WTC11 (cell line): ENCODE results near the gene NCKAP5. TPM values are rescaled to one million over a fixed set of nuclear protein-coding genes. Genes with fewer than 3 reads are reported as not detected.

Source experiments
- ATAC-seq: fragments of 200-7000 bp; cut with Tn5 transposase; 2 replicates; pipeline ENCODE4 v1.10.0; 2021; ENCODE audit warnings: mild to moderate bottlenecking, moderate library complexity
- CTCF ChIA-PET: fragments of 300-600 bp; sonication (Branson Sonifier 250); formaldehyde crosslinking; loops from one replicate; lab custom pipeline; 2021; ENCODE audit warnings: antibody characterized with exemption; lab: Charles Lee
- POLR2A ChIA-PET: fragments of 350-600 bp; sonication (Branson Sonifier 250); formaldehyde crosslinking; loops from one replicate; lab custom pipeline; 2021; ENCODE audit warnings: antibody characterized with exemption; lab: Charles Lee
- DNase-seq: peaks from one replicate; pipeline ENCODE4 v3.0.0; 2021; ENCODE audit warnings: low spot score
- H3K27ac Mint-ChIP-seq: 2 replicates; pipeline ENCODE4 v1.8.0; 2021; ENCODE audit warnings: mixed read lengths
- H3K27me3 Mint-ChIP-seq: 2 replicates; pipeline ENCODE4 v1.8.0; 2021; ENCODE audit warnings: low read depth, mild to moderate bottlenecking, moderate library complexity, mixed read lengths
- H3K36me3 Mint-ChIP-seq: 2 replicates; pipeline ENCODE4 v1.8.0; 2021; ENCODE audit warnings: mixed read lengths
- H3K4me1 Mint-ChIP-seq: 2 replicates; pipeline ENCODE4 v1.8.0; 2022; ENCODE audit warnings: mixed read lengths
- H3K4me3 Mint-ChIP-seq: 2 replicates; pipeline ENCODE4 v1.8.0; 2021; ENCODE audit warnings: mild to moderate bottlenecking, moderate library complexity, mixed read lengths
- H3K9me3 Mint-ChIP-seq: 2 replicates; pipeline ENCODE4 v1.8.0; 2021; ENCODE audit warnings: mixed read lengths
- CREM ChIP-seq: sonication (generic); formaldehyde crosslinking; IDR thresholded peaks from 2 replicates; pipeline ENCODE4 v1.8.1; 2022; ENCODE audit warnings: mild to moderate bottlenecking, missing genetic modification reagents, moderate library complexity
- ETV6 ChIP-seq: sonication (generic); formaldehyde crosslinking; IDR thresholded peaks from 2 replicates; pipeline ENCODE4 v1.8.1; 2022; ENCODE audit warnings: mild to moderate bottlenecking, missing genetic modification reagents
- FOXJ3 ChIP-seq: sonication (generic); formaldehyde crosslinking; IDR thresholded peaks from 2 replicates; pipeline ENCODE4 v1.9.0; 2021; ENCODE audit warnings: missing genetic modification reagents, mild to moderate bottlenecking, borderline replicate concordance
- FOXK1 ChIP-seq: sonication (generic); formaldehyde crosslinking; IDR thresholded peaks from 2 replicates; pipeline ENCODE4 v1.8.0; 2022; ENCODE audit warnings: mild to moderate bottlenecking, moderate library complexity, missing genetic modification reagents
- GABPB1 ChIP-seq: sonication (generic); formaldehyde crosslinking; IDR thresholded peaks from 2 replicates; pipeline ENCODE4 v1.8.1; 2023; ENCODE audit warnings: mild to moderate bottlenecking, missing genetic modification reagents
- JUN ChIP-seq: sonication (generic); formaldehyde crosslinking; IDR thresholded peaks from 2 replicates; pipeline ENCODE4 v1.8.0; 2023; ENCODE audit warnings: mild to moderate bottlenecking, missing genetic modification reagents
- MXD4 ChIP-seq: fragments of 250-450 bp; sonication (Bioruptor Pico); IDR thresholded peaks from 2 replicates; pipeline ENCODE4 v1.8.0; 2021; ENCODE audit warnings: mild to moderate bottlenecking, moderate library complexity, borderline replicate concordance
- NR1H2 ChIP-seq: sonication (generic); formaldehyde crosslinking; IDR thresholded peaks from 2 replicates; pipeline ENCODE4 v1.9.0; 2021; ENCODE audit warnings: mild to moderate bottlenecking, moderate library complexity, missing genetic modification reagents
- RELA ChIP-seq: sonication (generic); formaldehyde crosslinking; IDR thresholded peaks from 2 replicates; pipeline ENCODE4 v1.8.1; 2022; ENCODE audit warnings: missing genetic modification reagents, mild to moderate bottlenecking, borderline replicate concordance
- SP1 ChIP-seq: sonication (generic); formaldehyde crosslinking; conservative IDR thresholded peaks from 2 replicates; pipeline ENCODE4 v1.8.1; 2022; ENCODE audit warnings: missing genetic modification reagents
- TCF7 ChIP-seq: sonication (generic); formaldehyde crosslinking; IDR thresholded peaks from 2 replicates; pipeline ENCODE4 v1.8.0; 2022; ENCODE audit warnings: mild to moderate bottlenecking, low read depth, missing genetic modification reagents, moderate library complexity
- ZNF416 ChIP-seq: fragments of 250-450 bp; sonication (Bioruptor Pico); IDR thresholded peaks from 2 replicates; pipeline ENCODE4 v1.9.0; 2021; ENCODE audit warnings: mild to moderate bottlenecking, inconsistent platforms
- total RNA-seq: library from RNA; stranded (reverse); gene quantifications from 3 replicates; pipeline ENCODE4 v1.2.3, GENCODE V29; 2021
- TF ChIP-seq, protein P1 (sequence below): sonication (generic); formaldehyde crosslinking; IDR thresholded peaks from 2 replicates; pipeline ENCODE4 v1.8.1; 2022; ENCODE audit warnings: low read depth, missing genetic modification reagents, borderline replicate concordance
- TF ChIP-seq, protein P2 (sequence below): sonication (generic); formaldehyde crosslinking; IDR thresholded peaks from 2 replicates; pipeline ENCODE4 v1.8.1; 2023; ENCODE audit warnings: mild to moderate bottlenecking, missing genetic modification reagents, moderate library complexity
- TF ChIP-seq, protein P3 (sequence below): sonication (generic); formaldehyde crosslinking; IDR thresholded peaks from 2 replicates; pipeline ENCODE4 v1.8.0; 2022; ENCODE audit warnings: mild to moderate bottlenecking, missing genetic modification reagents
- TF ChIP-seq, protein P4 (sequence below): fragments of 250-450 bp; sonication (Bioruptor Pico); IDR thresholded peaks from 2 replicates; pipeline ENCODE4 v1.9.0; 2021; ENCODE audit warnings: mild to moderate bottlenecking
- TF ChIP-seq, protein P5 (sequence below): sonication (generic); formaldehyde crosslinking; IDR thresholded peaks from 2 replicates; pipeline ENCODE4 v1.8.0; 2022; ENCODE audit warnings: missing genetic modification reagents
- TF ChIP-seq, protein P6 (sequence below): sonication (generic); formaldehyde crosslinking; IDR thresholded peaks from 2 replicates; pipeline ENCODE4 v1.8.1; 2023; ENCODE audit warnings: mild to moderate bottlenecking, moderate library complexity, missing genetic modification reagents

Gene NCKAP5
- total RNA-seq, 1 experiment from 2014 or later, result 0.55 TPM

DNA sequence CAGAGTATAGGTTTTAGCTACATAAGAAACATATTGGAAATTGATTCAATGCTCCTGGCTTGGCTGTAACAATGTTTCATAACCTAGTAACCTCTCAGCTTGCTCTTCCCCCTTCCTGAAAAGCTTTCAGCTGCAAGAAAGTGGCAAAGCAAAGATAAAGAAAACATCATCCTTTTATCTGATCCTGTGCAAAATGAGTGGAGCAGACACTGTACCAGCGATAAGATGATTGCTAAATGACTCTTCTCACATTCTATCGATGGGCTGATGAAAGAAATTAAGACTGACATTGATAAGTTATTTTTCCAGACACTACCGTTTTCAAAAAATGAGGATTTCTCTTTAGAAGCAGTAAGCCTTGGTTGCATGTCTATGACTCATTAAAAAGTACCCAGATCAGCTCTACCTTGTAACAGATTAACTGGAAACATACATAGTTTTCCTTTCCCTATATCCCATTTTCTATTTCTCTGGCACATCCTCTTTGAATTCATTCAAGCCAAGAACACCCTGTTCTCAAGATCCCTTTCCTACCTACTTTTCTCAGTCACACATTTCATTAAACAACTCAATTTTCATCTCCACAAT is 811.2 kb downstream of the NCKAP5 start (continued):
- TF ChIP-seq, protein P1, sequence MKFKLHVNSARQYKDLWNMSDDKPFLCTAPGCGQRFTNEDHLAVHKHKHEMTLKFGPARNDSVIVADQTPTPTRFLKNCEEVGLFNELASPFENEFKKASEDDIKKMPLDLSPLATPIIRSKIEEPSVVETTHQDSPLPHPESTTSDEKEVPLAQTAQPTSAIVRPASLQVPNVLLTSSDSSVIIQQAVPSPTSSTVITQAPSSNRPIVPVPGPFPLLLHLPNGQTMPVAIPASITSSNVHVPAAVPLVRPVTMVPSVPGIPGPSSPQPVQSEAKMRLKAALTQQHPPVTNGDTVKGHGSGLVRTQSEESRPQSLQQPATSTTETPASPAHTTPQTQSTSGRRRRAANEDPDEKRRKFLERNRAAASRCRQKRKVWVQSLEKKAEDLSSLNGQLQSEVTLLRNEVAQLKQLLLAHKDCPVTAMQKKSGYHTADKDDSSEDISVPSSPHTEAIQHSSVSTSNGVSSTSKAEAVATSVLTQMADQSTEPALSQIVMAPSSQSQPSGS (CRISPR knock-in tag), result no peak
- no peak for TF ChIP-seq RELA
- TF ChIP-seq GABPB1 (CRISPR knock-in tag), result no peak
- TF ChIP-seq, protein P2, sequence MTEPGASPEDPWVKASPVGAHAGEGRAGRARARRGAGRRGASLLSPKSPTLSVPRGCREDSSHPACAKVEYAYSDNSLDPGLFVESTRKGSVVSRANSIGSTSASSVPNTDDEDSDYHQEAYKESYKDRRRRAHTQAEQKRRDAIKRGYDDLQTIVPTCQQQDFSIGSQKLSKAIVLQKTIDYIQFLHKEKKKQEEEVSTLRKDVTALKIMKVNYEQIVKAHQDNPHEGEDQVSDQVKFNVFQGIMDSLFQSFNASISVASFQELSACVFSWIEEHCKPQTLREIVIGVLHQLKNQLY (CRISPR knock-in tag), result no peak
- TF ChIP-seq, protein P3, sequence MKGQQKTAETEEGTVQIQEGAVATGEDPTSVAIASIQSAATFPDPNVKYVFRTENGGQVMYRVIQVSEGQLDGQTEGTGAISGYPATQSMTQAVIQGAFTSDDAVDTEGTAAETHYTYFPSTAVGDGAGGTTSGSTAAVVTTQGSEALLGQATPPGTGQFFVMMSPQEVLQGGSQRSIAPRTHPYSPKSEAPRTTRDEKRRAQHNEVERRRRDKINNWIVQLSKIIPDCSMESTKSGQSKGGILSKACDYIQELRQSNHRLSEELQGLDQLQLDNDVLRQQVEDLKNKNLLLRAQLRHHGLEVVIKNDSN (CRISPR knock-in tag), result no peak
- no peak for TF ChIP-seq MXD4
- no peak for TF ChIP-seq JUN (CRISPR knock-in tag)
- no peak for TF ChIP-seq FOXK1 (CRISPR knock-in tag)
- TF ChIP-seq, all 79 proteins: peak for 0

DNA sequence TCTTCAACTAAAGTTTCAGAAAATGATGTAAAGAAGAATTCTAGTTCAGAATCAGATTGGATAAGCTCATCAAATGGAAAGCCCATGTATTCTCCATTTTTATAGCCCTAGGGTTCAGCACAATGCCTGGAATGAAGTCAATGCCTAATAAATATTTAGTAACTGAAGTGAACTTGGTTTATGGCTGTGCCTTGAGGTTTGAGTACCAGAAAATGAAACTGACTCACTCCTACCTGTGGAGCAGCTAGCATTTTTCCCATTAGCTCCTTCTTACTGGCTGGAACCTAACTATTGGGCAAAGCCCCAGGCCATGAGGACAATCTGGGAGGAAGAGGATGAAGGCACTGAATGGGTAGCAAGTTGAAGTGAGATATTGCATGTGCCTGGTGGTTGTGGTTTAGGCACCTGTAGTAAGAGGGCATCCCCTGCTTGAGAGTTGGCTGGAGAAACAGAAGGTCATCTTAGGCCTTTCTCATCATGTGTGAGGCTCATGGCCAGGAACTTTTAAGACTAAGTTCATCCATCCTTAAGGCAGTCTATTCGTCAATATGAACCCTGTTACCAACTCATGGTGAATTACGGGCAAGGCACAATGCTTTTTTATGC is 813.3 kb downstream of the NCKAP5 start:
- Mint-ChIP-seq H3K4me1 (peaks cover 8% of the 10 kb centered on the region; the same call in 1 of the 2 replicates), H3K27me3 (no peaks in the 10 kb centered on the region), H3K36me3 (peaks cover 6% of the 10 kb centered on the region; the same call in 1 of the 2 replicates), H3K9me3 (peaks cover 21% of the 10 kb centered on the region), H3K27ac (no peak overlapping the region), H3K4me3 (no peak overlapping the region)
- no peak for DNase-seq
- TF ChIP-seq CREM (CRISPR knock-in tag) (no peak), FOXJ3 (CRISPR knock-in tag) (no peak), ZNF416 (CRISPR knock-in tag) (no peak), SP1 (CRISPR knock-in tag) (no peak), NR1H2 (CRISPR knock-in tag) (no peak), ETV6 (CRISPR knock-in tag) (no peak), TCF7 (CRISPR knock-in tag) (no peak), JUN (CRISPR knock-in tag) (no peak)
- TF ChIP-seq, protein P4, sequence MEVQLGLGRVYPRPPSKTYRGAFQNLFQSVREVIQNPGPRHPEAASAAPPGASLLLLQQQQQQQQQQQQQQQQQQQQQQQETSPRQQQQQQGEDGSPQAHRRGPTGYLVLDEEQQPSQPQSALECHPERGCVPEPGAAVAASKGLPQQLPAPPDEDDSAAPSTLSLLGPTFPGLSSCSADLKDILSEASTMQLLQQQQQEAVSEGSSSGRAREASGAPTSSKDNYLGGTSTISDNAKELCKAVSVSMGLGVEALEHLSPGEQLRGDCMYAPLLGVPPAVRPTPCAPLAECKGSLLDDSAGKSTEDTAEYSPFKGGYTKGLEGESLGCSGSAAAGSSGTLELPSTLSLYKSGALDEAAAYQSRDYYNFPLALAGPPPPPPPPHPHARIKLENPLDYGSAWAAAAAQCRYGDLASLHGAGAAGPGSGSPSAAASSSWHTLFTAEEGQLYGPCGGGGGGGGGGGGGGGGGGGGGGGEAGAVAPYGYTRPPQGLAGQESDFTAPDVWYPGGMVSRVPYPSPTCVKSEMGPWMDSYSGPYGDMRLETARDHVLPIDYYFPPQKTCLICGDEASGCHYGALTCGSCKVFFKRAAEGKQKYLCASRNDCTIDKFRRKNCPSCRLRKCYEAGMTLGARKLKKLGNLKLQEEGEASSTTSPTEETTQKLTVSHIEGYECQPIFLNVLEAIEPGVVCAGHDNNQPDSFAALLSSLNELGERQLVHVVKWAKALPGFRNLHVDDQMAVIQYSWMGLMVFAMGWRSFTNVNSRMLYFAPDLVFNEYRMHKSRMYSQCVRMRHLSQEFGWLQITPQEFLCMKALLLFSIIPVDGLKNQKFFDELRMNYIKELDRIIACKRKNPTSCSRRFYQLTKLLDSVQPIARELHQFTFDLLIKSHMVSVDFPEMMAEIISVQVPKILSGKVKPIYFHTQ (CRISPR knock-in tag), result no peak
- TF ChIP-seq, protein P1 (CRISPR knock-in tag), result no peak
- TF ChIP-seq, protein P5, sequence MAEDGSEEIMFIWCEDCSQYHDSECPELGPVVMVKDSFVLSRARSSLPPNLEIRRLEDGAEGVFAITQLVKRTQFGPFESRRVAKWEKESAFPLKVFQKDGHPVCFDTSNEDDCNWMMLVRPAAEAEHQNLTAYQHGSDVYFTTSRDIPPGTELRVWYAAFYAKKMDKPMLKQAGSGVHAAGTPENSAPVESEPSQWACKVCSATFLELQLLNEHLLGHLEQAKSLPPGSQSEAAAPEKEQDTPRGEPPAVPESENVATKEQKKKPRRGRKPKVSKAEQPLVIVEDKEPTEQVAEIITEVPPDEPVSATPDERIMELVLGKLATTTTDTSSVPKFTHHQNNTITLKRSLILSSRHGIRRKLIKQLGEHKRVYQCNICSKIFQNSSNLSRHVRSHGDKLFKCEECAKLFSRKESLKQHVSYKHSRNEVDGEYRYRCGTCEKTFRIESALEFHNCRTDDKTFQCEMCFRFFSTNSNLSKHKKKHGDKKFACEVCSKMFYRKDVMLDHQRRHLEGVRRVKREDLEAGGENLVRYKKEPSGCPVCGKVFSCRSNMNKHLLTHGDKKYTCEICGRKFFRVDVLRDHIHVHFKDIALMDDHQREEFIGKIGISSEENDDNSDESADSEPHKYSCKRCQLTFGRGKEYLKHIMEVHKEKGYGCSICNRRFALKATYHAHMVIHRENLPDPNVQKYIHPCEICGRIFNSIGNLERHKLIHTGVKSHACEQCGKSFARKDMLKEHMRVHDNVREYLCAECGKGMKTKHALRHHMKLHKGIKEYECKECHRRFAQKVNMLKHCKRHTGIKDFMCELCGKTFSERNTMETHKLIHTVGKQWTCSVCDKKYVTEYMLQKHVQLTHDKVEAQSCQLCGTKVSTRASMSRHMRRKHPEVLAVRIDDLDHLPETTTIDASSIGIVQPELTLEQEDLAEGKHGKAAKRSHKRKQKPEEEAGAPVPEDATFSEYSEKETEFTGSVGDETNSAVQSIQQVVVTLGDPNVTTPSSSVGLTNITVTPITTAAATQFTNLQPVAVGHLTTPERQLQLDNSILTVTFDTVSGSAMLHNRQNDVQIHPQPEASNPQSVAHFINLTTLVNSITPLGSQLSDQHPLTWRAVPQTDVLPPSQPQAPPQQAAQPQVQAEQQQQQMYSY (CRISPR knock-in tag), result no peak
- TF ChIP-seq, protein P6, sequence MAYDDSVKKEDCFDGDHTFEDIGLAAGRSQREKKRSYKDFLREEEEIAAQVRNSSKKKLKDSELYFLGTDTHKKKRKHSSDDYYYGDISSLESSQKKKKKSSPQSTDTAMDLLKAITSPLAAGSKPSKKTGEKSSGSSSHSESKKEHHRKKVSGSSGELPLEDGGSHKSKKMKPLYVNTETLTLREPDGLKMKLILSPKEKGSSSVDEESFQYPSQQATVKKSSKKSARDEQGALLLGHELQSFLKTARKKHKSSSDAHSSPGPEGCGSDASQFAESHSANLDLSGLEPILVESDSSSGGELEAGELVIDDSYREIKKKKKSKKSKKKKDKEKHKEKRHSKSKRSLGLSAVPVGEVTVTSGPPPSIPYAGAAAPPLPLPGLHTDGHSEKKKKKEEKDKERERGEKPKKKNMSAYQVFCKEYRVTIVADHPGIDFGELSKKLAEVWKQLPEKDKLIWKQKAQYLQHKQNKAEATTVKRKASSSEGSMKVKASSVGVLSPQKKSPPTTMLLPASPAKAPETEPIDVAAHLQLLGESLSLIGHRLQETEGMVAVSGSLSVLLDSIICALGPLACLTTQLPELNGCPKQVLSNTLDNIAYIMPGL (CRISPR knock-in tag), result no peak
- ChIA-PET POLR2A (no interaction called here), CTCF (no interaction called here)
- ATAC-seq, result no peak
